H1 (cell line): Measurements from ENCODE around the gene GTF2A2. TPM values are rescaled to one million over a fixed set of nuclear protein-coding genes. Genes with fewer than 3 reads are reported as not detected.

ENCODE experiments used
- CEBPB ChIP-seq: IDR thresholded peaks from 2 replicates; pipeline ENCODE4 v1.6.1; 2012; ENCODE audit warnings: low read depth, low read length
- RXRA ChIP-seq: IDR thresholded peaks from 2 replicates; pipeline ENCODE4 v1.6.1; 2011; ENCODE audit warnings: low read depth, mild to moderate bottlenecking, low read length, moderate library complexity; ENCODE audit not compliant: insufficient read depth
- SAP30 ChIP-seq: fragments of 300-600 bp; sonication (generic); IDR thresholded peaks from 2 replicates; pipeline ENCODE4 v1.7.1; 2012; ENCODE audit warnings: low read length, moderate library complexity, mild to moderate bottlenecking, inconsistent platforms; ENCODE audit not compliant: insufficient read depth, insufficient replicate concordance
- USF2 ChIP-seq: IDR thresholded peaks from 2 replicates; pipeline ENCODE4 v1.6.1; 2011; ENCODE audit warnings: low read length, improper control_type of control experiment
- polyA plus RNA-seq, 7 experiments: library from polyadenylated mRNA; depleted of rRNA in 3 of 7; stranded (reverse) in 5 of 7; unstranded in 2 of 7; fragments of >200 nt in 5 of 7; fragments of 200-250 nt in 2 of 7; gene quantifications; 1 replicate in 5 of 7; 2 replicates in 1 of 7; 4 replicates in 1 of 7; pipeline versions ENCODE4 v1.2.1 to v1.2.3, GENCODE V29; 2011 to 2013; ENCODE audit warnings: missing spikeins in 2 of 7, mixed read lengths in 2 of 7
- total RNA-seq: library from RNA; stranded (reverse); fragmentation: NEBNext Ultra II Directional; extraction: Animal tissue kit (Norgen Biotek cat#: 25700); gene quantifications from 2 replicates; pipeline ENCODE4 v1.2.1, GENCODE V29; 2021

Gene GTF2A2
- total and polyA plus RNA-seq, 2 of the 8 experiments (the other 6 are each of a cell fraction or from before 2014, with no cell fraction given) = 52.2 to 161 TPM

GRCh38 chr15:59694779-59695178 lies 37.5 kb upstream of the GTF2A2 start (continued):
- TF ChIP-seq SAP30 = no peak
- no peak for TF ChIP-seq USF2
- no peak for TF ChIP-seq RXRA
- no peak for TF ChIP-seq CEBPB
